Hippocampal formation (tissue), 2 donors: ENCODE results near the gene CHMP1A.

Experiments
- DNase-seq, 2 donors: peaks; one replicate each; lab custom pipeline; 2025; lab: John Stamatoyannopoulos, UW

The CHMP1A gene

DNA sequence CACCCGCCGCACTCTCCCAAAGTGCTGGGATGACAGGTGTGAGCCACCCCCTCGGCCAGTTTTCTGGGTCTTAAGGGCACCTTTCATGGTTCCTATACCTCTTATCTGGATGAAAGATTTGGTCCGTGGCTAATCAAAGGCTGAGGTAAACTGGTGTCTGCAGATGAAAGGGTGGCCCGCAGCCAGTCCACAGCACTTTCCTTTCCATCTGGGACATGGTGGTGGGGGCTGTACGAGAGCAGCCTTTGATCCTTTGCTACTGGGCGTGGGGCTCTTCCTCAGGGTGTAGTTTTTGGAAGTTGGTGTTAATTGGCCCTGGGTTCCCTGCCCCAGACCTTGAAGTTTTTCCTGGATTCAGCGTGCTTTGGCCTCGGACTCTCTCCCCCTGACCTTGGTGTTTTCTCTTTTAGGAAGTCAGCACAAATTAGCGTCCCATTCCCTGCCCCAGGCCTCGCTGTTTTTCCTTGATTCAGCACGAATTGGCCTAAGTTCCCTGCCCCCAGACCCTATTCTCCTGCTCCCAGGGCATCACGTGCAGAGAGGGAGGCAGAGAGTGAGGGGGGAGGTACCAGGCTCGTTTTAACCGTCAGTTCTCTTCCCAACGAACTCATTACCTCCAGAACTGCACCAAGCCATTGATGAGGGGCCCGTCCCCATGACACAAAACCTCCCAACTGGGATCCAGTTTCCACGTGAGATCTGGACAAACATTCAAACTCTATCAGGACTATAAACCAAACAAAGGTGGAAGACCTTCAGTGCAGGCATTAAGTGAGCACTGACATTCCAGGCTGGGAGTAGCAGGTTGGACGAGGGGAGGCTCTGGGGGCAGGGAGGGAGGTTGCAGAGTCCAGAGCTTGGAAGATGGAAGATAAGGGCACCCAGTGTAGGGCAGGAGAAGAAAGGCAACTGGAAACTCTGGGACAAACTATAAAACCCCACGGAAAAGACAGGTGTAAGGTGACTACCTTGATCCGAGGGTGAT lies 32.4 kb downstream of the CHMP1A start:
- no peak for DNase-seq

- no peak for DNase-seq
These were observed 33.8 kb downstream of the CHMP1A start for GRCh38 chr16:89623511-89624261.

DNA sequence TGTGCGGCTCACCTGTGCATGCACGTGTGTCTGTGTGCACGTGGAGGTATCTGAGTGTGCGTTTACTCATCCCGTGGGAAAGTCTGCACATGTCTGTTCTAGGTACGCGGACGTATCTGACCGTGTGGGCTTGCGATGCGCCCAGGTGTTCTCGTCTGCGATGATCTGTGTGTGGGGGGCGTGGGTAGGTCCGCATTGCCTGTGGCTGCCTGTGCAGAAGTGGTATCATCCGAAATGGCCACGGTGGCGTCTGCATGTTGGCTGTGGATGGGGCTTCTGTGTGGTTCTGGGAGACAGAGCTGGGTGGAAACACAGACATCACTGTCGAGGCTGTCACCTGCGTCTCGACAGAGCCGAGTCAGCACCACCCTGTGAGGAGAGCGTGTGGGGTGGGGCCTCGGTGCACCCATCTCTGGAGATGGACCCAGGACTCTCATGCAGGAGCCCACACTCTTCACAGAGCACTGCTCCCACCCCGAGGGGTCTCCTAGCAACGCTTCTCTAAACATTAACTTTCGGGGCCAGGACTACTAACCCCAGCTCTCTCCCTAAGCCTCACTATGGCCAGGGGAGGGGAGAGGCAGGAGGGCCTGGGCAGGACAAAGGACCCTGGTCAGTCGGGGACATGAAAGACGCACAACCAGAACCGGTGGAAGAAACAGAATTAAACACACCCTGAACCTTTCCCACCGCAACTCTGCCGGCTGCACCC lies 35.7 kb downstream of the CHMP1A start:
- DNase-seq, result no peak

DNA sequence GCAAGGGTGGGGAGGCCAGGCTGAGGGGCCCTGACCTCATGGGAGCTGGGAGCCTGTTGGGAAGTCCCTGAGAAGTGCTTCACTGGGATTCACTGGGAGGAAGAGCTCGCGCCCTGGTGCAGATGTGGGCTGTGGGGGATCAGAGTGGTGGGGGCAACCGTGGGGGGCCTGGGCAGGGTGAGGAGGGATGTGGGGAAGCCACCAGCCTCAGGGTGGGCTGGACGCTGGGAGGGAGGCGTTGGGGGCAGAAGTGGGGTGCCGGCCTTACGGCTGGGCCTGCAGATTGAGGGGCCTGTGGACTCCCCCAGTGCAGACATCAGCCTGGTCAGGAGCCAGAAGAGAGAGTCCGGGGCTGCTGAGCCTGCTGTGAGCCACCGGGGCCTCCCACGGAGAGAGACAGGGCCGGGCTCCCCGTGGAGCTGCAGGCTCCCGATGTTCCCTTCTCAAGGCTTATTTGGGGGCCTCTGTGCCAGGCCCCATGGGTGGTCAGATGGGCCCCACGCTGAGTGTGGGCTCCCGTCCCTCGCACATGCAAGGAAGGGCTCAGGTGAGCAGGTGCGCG lies 36.3 kb downstream of the CHMP1A start:
- no peak for DNase-seq

GRCh38 chr16:89620406-89620841 lies 37.1 kb downstream of the CHMP1A start:
- no peak for DNase-seq

GRCh38 chr16:89619840-89620239 lies 37.7 kb downstream of the CHMP1A start:
- no peak for DNase-seq

DNA sequence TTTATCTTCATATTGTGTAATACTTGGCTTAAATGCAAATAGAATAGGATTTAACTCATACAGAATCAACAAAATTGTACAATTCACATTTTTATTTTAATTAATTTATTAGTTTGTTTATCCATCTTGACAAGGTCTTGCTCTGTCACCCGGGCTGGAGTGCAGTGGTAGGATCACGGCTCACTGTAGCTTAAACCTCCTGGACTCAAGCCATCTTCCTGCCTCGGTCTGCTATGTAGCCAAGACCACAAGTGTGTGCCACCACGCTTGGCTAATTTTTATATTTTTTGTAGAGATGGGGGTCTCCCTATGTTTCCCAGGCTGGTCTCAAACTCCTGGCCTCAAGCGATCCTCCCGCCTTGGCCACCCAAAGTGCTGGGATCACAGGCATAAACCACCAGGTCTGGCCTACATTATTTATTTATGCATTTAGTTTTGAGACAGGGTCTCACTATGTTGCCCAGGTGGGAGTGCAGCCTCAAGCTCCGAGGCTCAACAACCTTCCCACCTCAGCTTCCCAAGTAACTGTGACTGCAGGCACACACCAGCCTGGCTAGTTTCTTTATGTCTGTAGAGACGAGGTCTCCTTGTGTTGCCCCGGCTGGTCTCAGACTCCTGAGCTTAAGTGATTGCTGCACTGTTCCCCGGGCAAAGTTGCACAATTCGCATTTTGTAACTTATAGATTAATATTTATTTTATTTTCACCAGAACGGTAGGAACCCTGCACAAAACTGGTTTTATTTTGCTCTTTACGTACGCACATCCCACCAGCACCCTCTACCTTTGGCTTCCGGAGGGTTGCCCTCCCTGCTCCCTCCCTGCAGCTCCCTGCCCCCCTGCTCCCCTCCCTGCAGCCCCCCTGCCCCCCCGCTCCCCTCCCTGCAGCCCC lies 39.2 kb downstream of the CHMP1A start:
- DNase-seq, result no peak

GRCh38 chr16:89617036-89617435 lies 40.5 kb downstream of the CHMP1A start:
- no peak for DNase-seq

GRCh38 chr16:89616623-89617022 lies 40.9 kb downstream of the CHMP1A start:
- DNase-seq, result no peak

- DNase-seq, result no peak
These were observed 41.9 kb downstream of the CHMP1A start for GRCh38 chr16:89615596-89616090.

- DNase-seq, result no peak
These were observed 42.3 kb downstream of the CHMP1A start for GRCh38 chr16:89615176-89615575.

DNA sequence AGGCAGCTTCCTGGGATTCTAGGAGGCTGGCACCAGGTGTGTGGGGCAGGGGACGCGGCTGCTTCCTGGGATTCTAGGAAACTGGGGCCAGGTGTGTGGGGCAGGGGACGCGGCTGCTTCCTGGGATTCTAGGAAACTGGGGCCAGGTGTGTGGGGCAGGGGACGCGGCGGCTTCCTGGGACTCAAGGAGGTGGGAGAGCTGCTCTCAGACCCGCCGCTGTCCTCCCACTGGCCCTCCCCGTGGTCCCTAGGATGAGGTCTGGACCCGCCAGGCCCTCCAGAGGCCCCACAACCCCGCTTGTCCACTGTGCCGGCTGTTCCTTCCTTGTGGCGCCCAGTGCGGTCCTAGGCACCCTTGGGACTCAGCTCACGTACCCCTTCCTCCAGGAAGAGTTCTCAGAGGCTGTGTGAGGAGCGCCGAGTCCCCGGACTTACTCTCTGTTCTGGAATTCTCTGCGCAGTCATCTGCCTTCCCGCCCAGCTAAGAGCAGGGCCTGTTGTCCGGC lies 43.5 kb downstream of the CHMP1A start:
- no peak for DNase-seq

- DNase-seq, result no peak
These were observed 44.1 kb downstream of the CHMP1A start, which contains the start of gene DPEP1 for GRCh38 chr16:89613231-89613953. Gene DPEP1, plus strand, starts transcription at chr16:89613642. Its CDS starts 16,769 bp downstream, at chr16:89630411.

DNA sequence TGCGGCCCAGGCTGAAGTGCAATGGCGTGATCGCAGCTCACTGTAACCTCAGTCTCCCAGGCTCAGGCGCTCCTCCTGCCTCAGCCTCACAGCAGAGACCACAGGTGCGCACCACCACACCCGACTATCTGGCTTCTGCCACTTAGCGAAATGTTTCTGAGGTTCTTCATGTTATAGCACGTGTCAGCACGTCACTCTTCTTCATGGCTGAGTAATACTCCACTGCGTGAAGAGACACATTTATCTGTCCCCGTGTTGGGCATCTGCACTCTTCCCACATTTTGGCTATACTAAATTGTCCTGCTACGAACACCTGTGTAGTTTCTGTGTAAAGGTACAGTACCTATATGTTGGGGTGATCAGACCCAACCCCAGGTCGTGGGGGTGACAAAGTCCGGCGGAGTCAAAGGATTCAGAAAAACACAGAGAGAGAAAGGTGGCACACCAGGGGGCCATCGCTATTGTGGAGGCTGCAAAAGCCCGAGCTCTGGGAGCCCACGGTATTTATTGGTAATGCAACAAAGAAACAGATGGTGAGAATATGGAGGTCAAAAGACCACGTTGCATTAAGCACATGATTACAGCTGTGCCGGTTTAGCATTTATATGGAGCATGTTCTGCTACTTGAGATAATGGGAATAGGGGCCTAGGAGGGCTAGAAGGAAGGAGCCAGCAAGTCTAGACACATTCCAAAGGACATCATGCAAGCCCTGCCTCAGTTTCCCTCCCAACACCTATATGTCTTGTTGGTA lies 44.9 kb downstream of the CHMP1A start:
- no peak for DNase-seq

DNA sequence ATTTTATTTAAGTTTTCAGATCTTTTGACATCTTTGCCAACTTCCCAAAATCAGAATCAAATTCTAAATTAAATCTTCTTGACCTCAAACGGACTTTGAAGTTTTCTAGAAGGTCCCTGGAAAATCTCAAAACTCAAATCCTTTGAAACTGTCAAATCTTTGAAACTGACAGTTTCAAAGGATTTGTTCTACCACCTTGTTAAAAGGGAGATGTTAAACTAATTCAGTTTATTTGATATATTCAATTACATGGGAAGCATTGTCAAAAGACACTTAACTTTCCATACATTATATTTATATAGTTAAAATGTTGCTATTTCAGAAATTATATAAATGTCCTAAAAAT lies 47.4 kb downstream of the CHMP1A start:
- DNase-seq, result no peak

GRCh38 chr16:89607937-89608740 lies 49.4 kb downstream of the CHMP1A start:
- no peak for DNase-seq

- DNase-seq, result no peak
These were observed 50.1 kb downstream of the CHMP1A start for GRCh38 chr16:89607453-89607852.

- DNase-seq, result no peak
These were observed 51.5 kb downstream of the CHMP1A start for GRCh38 chr16:89606006-89606405.
